ENCODE data around the gene STK24. TPM values are rescaled to one million over a fixed set of nuclear protein-coding genes. Genes with fewer than 3 reads are reported as not detected.

Gene STK24
- total RNA-seq, 1 donor from 2014 or later: 94.6 TPM

DNA sequence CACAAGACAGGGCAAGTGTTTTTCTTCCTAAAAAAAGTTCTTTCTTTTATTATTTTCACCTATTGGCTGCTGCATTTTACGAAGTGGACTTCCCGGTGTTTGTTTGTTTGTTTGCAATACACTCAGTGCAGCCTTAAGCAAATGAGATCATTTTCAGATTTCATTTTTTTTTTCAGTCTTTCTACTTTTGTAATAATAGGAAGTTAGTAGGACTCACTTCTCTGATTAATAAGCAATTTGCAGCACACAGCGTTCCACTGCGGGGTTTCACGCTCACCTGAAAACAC, 128.3 kb downstream of the STK24 start:
- intact Hi-C loops (cut with DNase I): no loop called here
- DNase-seq: no peak

DNA sequence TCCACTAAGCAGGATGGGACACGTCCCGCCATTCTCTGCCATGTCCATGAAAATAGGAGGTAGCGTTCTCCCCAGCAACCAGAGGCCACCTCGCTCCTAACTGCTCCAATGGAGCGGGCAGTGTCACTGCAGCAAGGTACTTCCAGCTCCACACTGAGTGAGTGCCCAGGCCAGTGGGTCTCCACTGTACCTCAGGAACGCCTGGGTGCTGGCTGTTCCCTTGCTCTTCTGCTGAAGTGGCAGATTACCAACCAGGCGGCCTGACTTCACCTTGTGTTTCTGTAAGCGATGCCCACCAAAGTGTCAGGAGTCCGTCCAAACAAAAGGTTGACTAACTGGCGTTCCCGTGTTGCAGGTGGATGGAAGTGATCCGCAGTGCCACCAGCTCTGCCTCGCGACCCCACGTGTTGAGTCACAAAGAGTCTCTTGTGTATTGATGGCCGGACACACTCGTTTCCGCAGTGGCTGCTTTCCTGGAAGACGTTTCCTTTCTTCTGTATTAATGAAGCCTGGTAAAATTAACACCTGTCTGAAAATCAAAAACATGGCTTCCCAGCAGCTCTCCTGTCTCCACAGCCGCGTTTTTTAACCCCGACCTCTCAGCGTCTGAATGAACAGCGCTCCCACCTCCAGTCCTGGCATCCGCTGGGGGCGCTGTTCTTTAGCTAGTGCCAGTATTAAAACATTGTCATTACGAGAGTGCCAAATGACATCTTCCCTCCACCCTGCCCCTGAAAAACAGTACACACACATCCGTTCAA, 128.8 kb downstream of the STK24 start:
- peaks cover 5% of the 10 kb centered on the region for H3K4me1 ChIP-seq
- TF ChIP-seq, protein P1, sequence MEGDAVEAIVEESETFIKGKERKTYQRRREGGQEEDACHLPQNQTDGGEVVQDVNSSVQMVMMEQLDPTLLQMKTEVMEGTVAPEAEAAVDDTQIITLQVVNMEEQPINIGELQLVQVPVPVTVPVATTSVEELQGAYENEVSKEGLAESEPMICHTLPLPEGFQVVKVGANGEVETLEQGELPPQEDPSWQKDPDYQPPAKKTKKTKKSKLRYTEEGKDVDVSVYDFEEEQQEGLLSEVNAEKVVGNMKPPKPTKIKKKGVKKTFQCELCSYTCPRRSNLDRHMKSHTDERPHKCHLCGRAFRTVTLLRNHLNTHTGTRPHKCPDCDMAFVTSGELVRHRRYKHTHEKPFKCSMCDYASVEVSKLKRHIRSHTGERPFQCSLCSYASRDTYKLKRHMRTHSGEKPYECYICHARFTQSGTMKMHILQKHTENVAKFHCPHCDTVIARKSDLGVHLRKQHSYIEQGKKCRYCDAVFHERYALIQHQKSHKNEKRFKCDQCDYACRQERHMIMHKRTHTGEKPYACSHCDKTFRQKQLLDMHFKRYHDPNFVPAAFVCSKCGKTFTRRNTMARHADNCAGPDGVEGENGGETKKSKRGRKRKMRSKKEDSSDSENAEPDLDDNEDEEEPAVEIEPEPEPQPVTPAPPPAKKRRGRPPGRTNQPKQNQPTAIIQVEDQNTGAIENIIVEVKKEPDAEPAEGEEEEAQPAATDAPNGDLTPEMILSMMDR (IDR thresholded peaks at IDR 0.05): peak; percentile 45
- H3K4me3 ChIP-seq: no peak overlapping the region
- DNase-seq (peak; percentile 63), ATAC-seq (no peak)
- no peaks in the 10 kb centered on the region for H3K27me3 ChIP-seq
- no peak overlapping the region for H3K27ac ChIP-seq
- no peaks in the 10 kb centered on the region for H3K9me3 ChIP-seq
- H3K36me3 ChIP-seq: peaks cover 52% of the 10 kb centered on the region
- intact Hi-C loops (cut with DNase I): no loop called here

More for the DNA sequence above, 128.3 kb downstream of the STK24 start:
- H3K4me3 ChIP-seq: no peak overlapping the region
- H3K27me3 ChIP-seq: no peaks in the 10 kb centered on the region
- no peak for ATAC-seq
- H3K4me1 ChIP-seq: peaks cover 5% of the 10 kb centered on the region
- peaks cover 58% of the 10 kb centered on the region for H3K36me3 ChIP-seq
- TF ChIP-seq, protein P1 (IDR thresholded peaks at IDR 0.05): no peak
- H3K9me3 ChIP-seq: no peaks in the 10 kb centered on the region
- H3K27ac ChIP-seq: no peak overlapping the region

DNA sequence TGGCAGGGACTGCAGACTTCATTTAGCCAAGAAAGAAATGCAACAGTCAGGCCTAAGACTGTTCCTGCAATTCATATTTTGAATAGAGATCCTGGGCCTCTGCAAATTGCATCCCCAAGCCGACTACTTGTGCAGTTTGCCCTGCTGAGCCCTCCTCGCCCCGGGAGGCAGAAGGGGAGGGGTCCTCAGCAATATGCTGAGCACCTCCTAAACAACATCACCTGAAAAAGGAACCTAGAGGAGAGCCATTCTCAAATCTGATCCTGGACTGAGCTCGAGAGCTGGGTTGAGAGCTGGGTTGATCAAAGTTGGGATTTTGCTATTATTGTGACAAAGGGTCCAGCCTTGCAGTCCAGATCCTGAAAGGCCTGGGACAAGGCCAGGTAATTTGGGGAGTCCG, 129.8 kb downstream of the STK24 start:
- Histone ChIP-seq H3K27me3 (no peaks in the 10 kb centered on the region), H3K9me3 (no peaks in the 10 kb centered on the region), H3K36me3 (peaks cover 50% of the 10 kb centered on the region), H3K4me3 (no peak overlapping the region), H3K27ac (no peak overlapping the region), H3K4me1 (peaks cover 5% of the 10 kb centered on the region)
- intact Hi-C loops (cut with DNase I): no loop called here
- ATAC-seq (no peak), DNase-seq (peak; percentile 34)
- TF ChIP-seq, protein P1 (IDR thresholded peaks at IDR 0.05): no peak

DNA sequence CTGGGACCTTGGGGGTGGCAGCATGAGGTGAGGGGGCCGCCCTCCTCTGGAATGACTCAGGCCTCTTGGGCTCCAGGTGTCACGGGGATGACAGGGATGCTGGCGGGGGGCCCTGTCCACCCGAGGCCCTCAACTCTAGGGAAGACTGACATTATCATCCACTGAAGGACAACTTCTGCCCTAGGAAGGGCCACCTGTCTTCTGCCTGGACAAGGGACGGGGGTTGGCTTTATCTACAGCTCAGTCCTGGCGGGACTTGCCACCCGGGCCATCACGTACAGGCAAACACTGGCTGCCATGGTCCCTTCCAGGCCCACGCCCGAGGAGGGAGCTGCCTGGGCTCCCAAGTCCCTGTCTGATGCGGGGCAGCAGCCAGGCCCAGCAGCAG, 130.7 kb downstream of the STK24 start:
- Histone ChIP-seq H3K36me3 (peaks cover 52% of the 10 kb centered on the region), H3K9me3 (no peaks in the 10 kb centered on the region), H3K27ac (peak overlapping the region; percentile 13), H3K4me3 (no peak overlapping the region), H3K4me1 (peaks cover 5% of the 10 kb centered on the region), H3K27me3 (no peaks in the 10 kb centered on the region)
- peak; percentile 62 for DNase-seq
- intact Hi-C loops (cut with DNase I): no loop called here
- no peak for ATAC-seq
- TF ChIP-seq, protein P1 (IDR thresholded peaks at IDR 0.05): no peak

DNA sequence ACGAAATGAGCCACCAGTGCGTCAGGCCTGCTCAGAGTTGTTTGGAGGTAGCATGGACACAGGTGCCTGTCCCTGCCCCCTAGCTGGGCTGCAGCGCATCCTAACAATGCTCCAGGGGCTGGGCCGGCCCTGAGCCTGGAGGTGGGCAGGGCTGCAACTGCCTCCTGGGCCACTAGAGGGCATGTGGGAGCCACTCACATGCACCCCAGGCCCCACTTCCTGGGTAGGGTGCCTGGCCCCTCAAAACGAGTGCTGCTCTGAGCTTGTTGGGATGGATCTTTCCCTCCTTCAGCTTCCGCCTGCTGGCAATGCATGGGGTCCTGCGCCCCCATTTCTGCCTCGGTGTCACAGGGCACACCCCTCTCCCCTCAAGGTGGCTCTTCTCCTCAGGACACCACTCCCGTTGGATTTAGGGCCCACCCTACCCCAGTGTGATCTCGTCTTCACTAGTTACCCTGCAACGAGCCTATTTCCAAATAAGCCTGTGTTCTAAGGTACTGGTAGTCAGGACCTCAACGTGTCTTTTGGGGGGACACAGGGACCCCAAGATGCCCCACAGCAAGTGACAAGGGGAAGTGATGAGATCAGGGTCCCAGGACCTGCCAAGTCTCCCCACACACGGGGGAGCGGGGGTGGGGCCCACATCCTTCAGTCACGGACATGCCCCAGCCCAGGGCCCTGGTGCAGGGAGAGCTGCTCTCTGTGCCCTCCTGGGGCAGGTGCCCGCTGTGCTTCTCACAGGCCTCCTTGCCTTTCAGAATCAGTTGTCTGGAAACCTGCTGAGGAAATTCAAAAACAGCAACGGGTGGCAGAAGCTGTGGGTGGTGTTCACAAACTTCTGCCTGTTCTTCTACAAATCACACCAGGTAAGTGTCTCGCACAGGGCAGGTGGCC, 131.3 kb downstream of the STK24 start:
- peak; percentile 83 for DNase-seq
- no peaks in the 10 kb centered on the region for H3K27me3 ChIP-seq
- peak overlapping the region; percentile 34 for H3K27ac ChIP-seq
- intact Hi-C loops (cut with DNase I): no loop called here
- H3K9me3 ChIP-seq: no peaks in the 10 kb centered on the region
- peaks cover 5% of the 10 kb centered on the region for H3K4me1 ChIP-seq
- no peak overlapping the region for H3K4me3 ChIP-seq
- H3K36me3 ChIP-seq: peaks cover 55% of the 10 kb centered on the region
- TF ChIP-seq, protein P1 (IDR thresholded peaks at IDR 0.05): peak; percentile 98
- peak; percentile 92 for ATAC-seq

Measured in upper lobe of right lung (tissue), 1 donor.